Activated T-cell treated with anti-CD3 and anti-CD28 coated beads, Interleukin-2, amount 50 U/mL, for 24 hours (primary cell): ENCODE results near the gene SH3BGRL.

Source experiments
- DNase-seq: peaks from one replicate; pipeline ENCODE4 v3.0.0-alpha.2; 2020
- H3K27ac Mint-ChIP-seq: 2 replicates; pipeline ENCODE4 v1.8.0; 2020; ENCODE audit warnings: mild to moderate bottlenecking, mixed read lengths
- H3K27me3 Mint-ChIP-seq: 2 replicates; pipeline ENCODE4 v1.8.0; 2020; ENCODE audit warnings: mixed read lengths
- H3K36me3 Mint-ChIP-seq: 2 replicates; pipeline ENCODE4 v1.8.0; 2020; ENCODE audit warnings: low read depth, mixed read lengths
- H3K4me1 Mint-ChIP-seq: 2 replicates; pipeline ENCODE4 v1.8.0; 2020; ENCODE audit warnings: low read depth, mixed read lengths
- H3K4me3 Mint-ChIP-seq: 2 replicates; pipeline ENCODE4 v1.8.0; 2020; ENCODE audit warnings: mild to moderate bottlenecking, moderate library complexity, mixed read lengths
- H3K9me3 Mint-ChIP-seq: 2 replicates; pipeline ENCODE4 v1.8.0; 2020; ENCODE audit warnings: mixed read lengths

The SH3BGRL gene

GRCh38 chrX:81232218-81232617 is 30.3 kb downstream of the SH3BGRL start:
- Mint-ChIP-seq H3K27ac (no peak overlapping the region), H3K27me3 (peaks cover 12% of the 10 kb centered on the region), H3K36me3 (peaks cover 12% of the 10 kb centered on the region), H3K4me1 (peaks cover 29% of the 10 kb centered on the region), H3K9me3 (no peaks in the 10 kb centered on the region), H3K4me3 (no peak overlapping the region)
- DNase-seq, result no peak

- H3K27ac Mint-ChIP-seq, result no peak overlapping the region
Observed at GRCh38 chrX:81237516-81237915, 35.6 kb downstream of the SH3BGRL start.

GRCh38 chrX:81238166-81238565 is 36.3 kb downstream of the SH3BGRL start:
- Mint-ChIP-seq H3K36me3 (peaks cover 53% of the 10 kb centered on the region), H3K9me3 (no peaks in the 10 kb centered on the region), H3K27ac (no peak overlapping the region), H3K4me3 (no peak overlapping the region), H3K4me1 (peaks cover 4% of the 10 kb centered on the region), H3K27me3 (peaks cover 16% of the 10 kb centered on the region)
- no peak for DNase-seq

More at GRCh38 chrX:81237516-81237915, 35.6 kb downstream of the SH3BGRL start:
- peaks cover 16% of the 10 kb centered on the region for H3K27me3 Mint-ChIP-seq
- peaks cover 5% of the 10 kb centered on the region for H3K4me1 Mint-ChIP-seq
- no peaks in the 10 kb centered on the region for H3K9me3 Mint-ChIP-seq
- peaks cover 53% of the 10 kb centered on the region for H3K36me3 Mint-ChIP-seq
- no peak for DNase-seq
- H3K4me3 Mint-ChIP-seq, result no peak overlapping the region

- no peaks in the 10 kb centered on the region for H3K4me1 Mint-ChIP-seq
- no peak for DNase-seq
- peaks cover 10% of the 10 kb centered on the region for H3K27me3 Mint-ChIP-seq
- no peaks in the 10 kb centered on the region for H3K9me3 Mint-ChIP-seq
- peaks cover 51% of the 10 kb centered on the region for H3K36me3 Mint-ChIP-seq
- H3K4me3 Mint-ChIP-seq, result no peak overlapping the region
- no peak overlapping the region for H3K27ac Mint-ChIP-seq
Observed at GRCh38 chrX:81240701-81241331, 38.9 kb downstream of the SH3BGRL start.

DNA sequence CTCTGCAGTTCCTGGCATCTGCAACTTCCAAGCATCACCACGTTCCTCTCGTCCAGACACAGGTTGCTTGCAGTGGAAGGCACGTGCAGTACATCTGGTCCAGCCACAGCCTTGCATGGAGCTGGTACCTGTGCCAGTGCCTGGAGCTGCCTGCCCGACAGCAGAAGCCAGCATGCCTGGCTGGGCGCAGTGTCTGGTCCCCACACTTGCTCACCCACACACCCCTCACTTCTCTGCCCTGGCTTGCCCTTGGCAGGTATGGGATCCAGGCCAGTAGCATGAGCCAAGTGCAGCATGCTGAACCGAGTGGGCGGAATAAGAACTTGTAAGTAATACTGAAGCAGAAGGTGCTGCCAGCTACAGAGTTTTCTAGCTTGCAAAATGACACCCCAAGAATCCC is 39.9 kb downstream of the SH3BGRL start:
- Mint-ChIP-seq H3K27ac (no peak overlapping the region), H3K36me3 (peaks cover 47% of the 10 kb centered on the region)

GRCh38 chrX:81255876-81256275 is 54.0 kb downstream of the SH3BGRL start:
- Mint-ChIP-seq H3K27me3 (no peaks in the 10 kb centered on the region), H3K9me3 (no peaks in the 10 kb centered on the region), H3K27ac (no peak overlapping the region), H3K4me1 (peaks cover 25% of the 10 kb centered on the region), H3K36me3 (no peaks in the 10 kb centered on the region), H3K4me3 (no peak overlapping the region)
- DNase-seq, result no peak

More for the DNA sequence above, 39.9 kb downstream of the SH3BGRL start:
- no peak for DNase-seq
- H3K9me3 Mint-ChIP-seq, result no peaks in the 10 kb centered on the region
- no peak overlapping the region for H3K4me3 Mint-ChIP-seq
- H3K27me3 Mint-ChIP-seq, result peaks cover 10% of the 10 kb centered on the region
- H3K4me1 Mint-ChIP-seq, result peaks cover 1% of the 10 kb centered on the region

DNA sequence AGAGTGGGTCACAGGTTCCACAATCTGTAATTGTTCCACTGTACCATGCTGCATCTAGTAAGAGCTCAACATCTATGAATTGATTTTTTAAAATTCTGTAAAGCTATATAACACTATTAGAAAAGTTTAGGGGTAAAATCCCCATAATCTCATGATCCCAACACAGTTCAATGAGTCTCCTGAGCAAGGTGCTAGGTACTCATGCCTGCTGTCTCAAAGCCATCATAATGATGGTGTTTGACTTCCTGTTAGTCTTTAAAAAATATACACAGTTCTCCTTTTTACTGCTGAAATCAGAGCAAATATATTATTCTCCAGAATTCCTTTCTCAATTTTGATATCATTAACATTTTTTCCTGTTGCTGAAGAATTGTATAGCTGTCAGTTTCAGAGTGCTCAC is 55.9 kb downstream of the SH3BGRL start:
- no peaks in the 10 kb centered on the region for H3K9me3 Mint-ChIP-seq
- peaks cover 3% of the 10 kb centered on the region for H3K27me3 Mint-ChIP-seq
- H3K36me3 Mint-ChIP-seq, result no peaks in the 10 kb centered on the region
- H3K4me1 Mint-ChIP-seq, result peaks cover 32% of the 10 kb centered on the region
- H3K27ac Mint-ChIP-seq, result no peak overlapping the region
- no peak for DNase-seq
- H3K4me3 Mint-ChIP-seq, result no peak overlapping the region

GRCh38 chrX:81259020-81259713 is 57.3 kb downstream of the SH3BGRL start:
- H3K27me3 Mint-ChIP-seq, result peaks cover 3% of the 10 kb centered on the region
- no peak for DNase-seq

DNA sequence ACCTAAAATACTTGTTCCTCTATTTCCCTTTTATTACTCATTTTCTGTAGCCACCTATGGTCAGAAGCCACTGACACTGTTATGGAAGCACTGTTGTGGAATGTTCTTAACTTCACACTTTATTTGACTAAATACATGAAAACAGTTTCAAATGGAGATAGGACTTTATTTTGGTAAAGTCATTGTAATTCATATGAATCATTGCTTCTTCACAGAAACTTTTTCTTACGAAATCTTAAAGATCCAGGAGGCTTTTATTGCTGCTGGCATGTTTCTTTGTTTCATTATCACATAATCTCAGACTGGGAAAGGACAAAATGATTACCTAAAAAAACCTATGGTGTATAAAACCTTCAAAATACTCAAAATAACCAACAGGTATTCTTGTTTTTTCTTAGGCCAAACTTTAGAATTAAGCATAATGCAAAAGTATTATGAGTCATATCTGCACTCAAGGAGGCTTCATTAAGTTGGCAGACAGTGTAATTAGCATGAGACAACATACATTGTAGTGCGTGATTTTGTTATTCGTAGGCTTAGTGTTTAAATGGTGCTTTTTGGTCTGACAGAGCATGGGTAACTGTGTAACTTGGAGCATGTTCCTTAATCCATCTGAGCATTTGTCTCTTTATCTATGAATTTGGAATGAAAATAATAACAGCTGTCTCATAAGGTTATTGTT is 58.0 kb downstream of the SH3BGRL start:
- H3K4me3 Mint-ChIP-seq, result no peak overlapping the region
- H3K36me3 Mint-ChIP-seq, result no peaks in the 10 kb centered on the region
- DNase-seq, result no peak
- H3K9me3 Mint-ChIP-seq, result no peaks in the 10 kb centered on the region
- H3K4me1 Mint-ChIP-seq, result peaks cover 26% of the 10 kb centered on the region
- no peak overlapping the region for H3K27ac Mint-ChIP-seq
- peaks cover 3% of the 10 kb centered on the region for H3K27me3 Mint-ChIP-seq

More at GRCh38 chrX:81259020-81259713, 57.3 kb downstream of the SH3BGRL start:
- Mint-ChIP-seq H3K4me1 (peaks cover 27% of the 10 kb centered on the region), H3K36me3 (no peaks in the 10 kb centered on the region), H3K4me3 (no peak overlapping the region), H3K9me3 (no peaks in the 10 kb centered on the region), H3K27ac (no peak overlapping the region)

- H3K27ac Mint-ChIP-seq, result no peak overlapping the region
- H3K4me3 Mint-ChIP-seq, result no peak overlapping the region
- no peak for DNase-seq
- peaks cover 31% of the 10 kb centered on the region for H3K4me1 Mint-ChIP-seq
- H3K36me3 Mint-ChIP-seq, result peaks cover 5% of the 10 kb centered on the region
- peaks cover 3% of the 10 kb centered on the region for H3K27me3 Mint-ChIP-seq
- no peaks in the 10 kb centered on the region for H3K9me3 Mint-ChIP-seq
Observed at GRCh38 chrX:81261576-81261975, 59.7 kb downstream of the SH3BGRL start.

- H3K9me3 Mint-ChIP-seq, result no peaks in the 10 kb centered on the region
- H3K4me1 Mint-ChIP-seq, result peaks cover 39% of the 10 kb centered on the region
- H3K27ac Mint-ChIP-seq, result no peak overlapping the region
- H3K36me3 Mint-ChIP-seq, result peaks cover 5% of the 10 kb centered on the region
- no peak overlapping the region for H3K4me3 Mint-ChIP-seq
- no peak for DNase-seq
- H3K27me3 Mint-ChIP-seq, result peaks cover 9% of the 10 kb centered on the region
Observed at GRCh38 chrX:81263059-81263458, 61.2 kb downstream of the SH3BGRL start.

DNA sequence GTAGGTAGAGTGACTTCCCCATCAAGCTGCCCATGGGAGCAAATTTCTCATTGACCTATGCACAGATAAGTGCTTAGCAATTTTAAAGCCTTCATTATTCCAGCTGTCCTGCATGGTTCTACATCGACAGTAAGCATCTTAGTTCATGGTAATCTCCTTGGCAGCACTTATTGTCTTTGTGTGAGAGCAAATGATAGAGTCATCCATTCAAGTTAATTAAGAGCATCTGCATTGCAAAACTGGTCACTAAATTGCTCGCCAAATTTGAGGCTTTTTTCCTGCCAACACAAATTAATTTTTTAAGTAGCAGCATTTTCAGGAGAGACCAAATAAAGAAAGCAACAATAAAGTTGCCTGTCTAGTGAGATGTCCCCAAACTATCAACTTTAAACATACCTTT is 76.7 kb downstream of the SH3BGRL start:
- Mint-ChIP-seq H3K27ac (no peak overlapping the region), H3K9me3 (peaks cover 6% of the 10 kb centered on the region), H3K27me3 (peaks cover 24% of the 10 kb centered on the region), H3K4me3 (no peak overlapping the region), H3K4me1 (no peaks in the 10 kb centered on the region), H3K36me3 (peaks cover 64% of the 10 kb centered on the region)
- no peak for DNase-seq

- H3K27ac Mint-ChIP-seq, result no peak overlapping the region
- DNase-seq, result no peak
- no peak overlapping the region for H3K4me3 Mint-ChIP-seq
- H3K27me3 Mint-ChIP-seq, result peaks cover 22% of the 10 kb centered on the region
- H3K36me3 Mint-ChIP-seq, result peaks cover 67% of the 10 kb centered on the region
- H3K4me1 Mint-ChIP-seq, result no peaks in the 10 kb centered on the region
- H3K9me3 Mint-ChIP-seq, result peaks cover 9% of the 10 kb centered on the region
Observed at GRCh38 chrX:81280148-81280547, 78.2 kb downstream of the SH3BGRL start.

DNA sequence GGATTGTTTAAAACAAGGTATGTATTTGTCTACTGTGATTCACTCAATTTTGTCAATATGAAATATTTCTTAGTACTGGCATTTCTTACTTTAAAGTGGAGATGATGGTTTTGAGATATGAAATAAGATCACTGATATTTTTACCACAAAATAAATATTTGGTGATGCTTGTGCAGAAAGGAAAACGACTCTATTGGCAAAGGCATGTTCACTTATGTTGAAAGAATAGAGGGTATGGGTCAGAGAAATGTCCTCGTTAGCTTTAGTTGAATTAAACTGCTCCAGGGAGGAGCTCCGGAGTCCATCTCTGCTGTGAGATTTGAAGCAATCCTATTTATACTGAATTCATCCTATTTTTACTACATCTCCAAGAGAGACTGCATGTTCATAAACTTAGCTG is 84.2 kb downstream of the SH3BGRL start:
- no peak overlapping the region for H3K4me3 Mint-ChIP-seq
- H3K36me3 Mint-ChIP-seq, result peaks cover 48% of the 10 kb centered on the region
- H3K27me3 Mint-ChIP-seq, result peaks cover 9% of the 10 kb centered on the region
- H3K4me1 Mint-ChIP-seq, result no peaks in the 10 kb centered on the region
- no peak for DNase-seq
- H3K27ac Mint-ChIP-seq, result no peak overlapping the region
- H3K9me3 Mint-ChIP-seq, result peaks cover 22% of the 10 kb centered on the region

DNA sequence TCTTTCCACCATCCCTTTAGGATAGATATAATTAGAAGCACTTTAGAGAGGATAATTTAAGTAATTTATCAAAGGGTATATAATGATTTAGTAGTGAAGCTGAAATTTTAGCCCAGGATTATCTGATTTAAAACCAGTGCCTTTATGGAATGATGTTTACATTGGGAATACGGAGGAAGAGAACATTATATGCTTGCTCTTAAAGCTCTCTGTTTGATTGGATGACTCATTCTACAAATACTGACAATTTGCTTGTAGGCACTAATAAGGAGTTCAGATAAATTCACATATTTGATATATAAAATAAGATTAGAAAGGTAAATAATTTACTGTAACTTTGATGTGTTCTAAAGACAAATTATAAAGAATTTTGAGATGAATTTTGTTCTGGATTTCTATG is 84.7 kb downstream of the SH3BGRL start:
- peaks cover 22% of the 10 kb centered on the region for H3K9me3 Mint-ChIP-seq
- peaks cover 47% of the 10 kb centered on the region for H3K36me3 Mint-ChIP-seq

More for the DNA sequence above, 84.7 kb downstream of the SH3BGRL start:
- H3K4me1 Mint-ChIP-seq, result no peaks in the 10 kb centered on the region
- no peak overlapping the region for H3K27ac Mint-ChIP-seq
- H3K4me3 Mint-ChIP-seq, result no peak overlapping the region
- peaks cover 7% of the 10 kb centered on the region for H3K27me3 Mint-ChIP-seq
- DNase-seq, result no peak
